ENCODE results near the gene MYO5B.

- TF ChIP-seq POLR2A (IDR thresholded peaks at IDR 0.05; ENCODE audit: extremely low read depth, insufficient read length) = no peak
- TF ChIP-seq MAX (IDR thresholded peaks at IDR 0.05; ENCODE audit: low read depth, low read length) = no peak
- TF ChIP-seq CTCF (IDR thresholded peaks at IDR 0.05; ENCODE audit: low read depth, low read length) = no peak
These were observed 186.6 kb downstream of the MYO5B start for GRCh38 chr18:50008306-50008705.

Data from NB4 (cell line).